ENCODE results near the gene ST6GAL1. TPM values are rescaled to one million over a fixed set of nuclear protein-coding genes. Genes with fewer than 3 reads are reported as not detected.

ST6GAL1 gene
- polyA plus RNA-seq, 1 of the 3 experiments (the other 2 are of a cell fraction): 3.9 TPM

GRCh38 chr3:187077537-187077936 lies 147.2 kb downstream of the ST6GAL1 start:
- Histone ChIP-seq H2AFZ (ENCODE audit: low read depth) (no peak overlapping the region), H3K27ac (ENCODE audit: low read depth in 2 of 2, low read length in 1 of 2) (no peak overlapping the region), H3K9me2 (no peaks in the 10 kb centered on the region), H3K9ac (no peak overlapping the region), H3K4me1 (ENCODE audit: control insufficient read depth in 1 of 2, insufficient read depth in 2 of 2, low read depth in 1 of 2, low read length in 1 of 2) (no peaks in the 10 kb centered on the region; a peak in 1 of 4 replicates), H3K36me3 (replicated peaks in 1 of 2; ENCODE audit: control insufficient read depth in 1 of 2, insufficient read depth in 2 of 2, low read length in 1 of 2) (no peaks in the 10 kb centered on the region), H4K20me1 (ENCODE audit: insufficient read depth) (no peaks in the 10 kb centered on the region), H3K9me3 (no peaks in the 10 kb centered on the region), H3K79me2 (ENCODE audit: insufficient read depth) (no peaks in the 10 kb centered on the region), H3F3A (replicated peaks; ENCODE audit: insufficient read depth) (no peaks in the 10 kb centered on the region), H3K4me2 (no peak overlapping the region), H3K4me3 (ENCODE audit: low read depth in 2 of 2, low read length in 1 of 2) (no peak overlapping the region), H3K27me3 (ENCODE audit: insufficient read depth) (no peaks in the 10 kb centered on the region)
- no peak for TF ChIP-seq USF1 (IDR thresholded peaks at IDR 0.05; ENCODE audit: borderline replicate concordance, low read depth)
- TF ChIP-seq SMC3 (IDR thresholded peaks at IDR 0.05; ENCODE audit: low read depth, low read length): no peak
- TF ChIP-seq YY1 (IDR thresholded peaks at IDR 0.05; ENCODE audit: low read depth): no peak
- no peak for TF ChIP-seq NFIC (IDR thresholded peaks at IDR 0.05; ENCODE audit: borderline replicate concordance)
- TF ChIP-seq TEAD4 (IDR thresholded peaks at IDR 0.05; ENCODE audit: borderline replicate concordance, insufficient read depth): no peak
- TF ChIP-seq PBX3 (IDR thresholded peaks at IDR 0.05): no peak
- no peak for TF ChIP-seq MEF2A (IDR thresholded peaks at IDR 0.05; ENCODE audit: borderline replicate concordance, low read depth)
- TF ChIP-seq ELF1 (IDR thresholded peaks at IDR 0.05): no peak
- TF ChIP-seq TAF1 (IDR thresholded peaks at IDR 0.05; ENCODE audit: borderline replicate concordance, low read depth, low read length): no peak
- TF ChIP-seq GATA2 (CRISPR knock-in tag; IDR thresholded peaks at IDR 0.05): no peak
- TF ChIP-seq REST (IDR thresholded peaks at IDR 0.05; ENCODE audit: low read depth, low read length): no peak
- no peak for TF ChIP-seq RFX5 (IDR thresholded peaks at IDR 0.05; ENCODE audit: low read length)
- TF ChIP-seq EZH2phosphoT487 (IDR thresholded peaks at IDR 0.05; ENCODE audit: borderline replicate concordance, low read depth): no peak
- TF ChIP-seq POLR2AphosphoS5 (IDR thresholded peaks at IDR 0.05; ENCODE audit: low read depth, low read length): no peak
- no peak for TF ChIP-seq CTCF (IDR thresholded peaks at IDR 0.05)
- 77% methylated on average over 3 of the region's 5 CpGs for WGBS (ENCODE audit: low lambda C conversion rate)
- no peak for DNase-seq
- CTCF ChIA-PET: no interaction called here
- POLR2A ChIA-PET: no interaction called here

Data from SK-N-SH (cell line).